Suprapubic skin (tissue), 4 donors: ENCODE measurements around the gene ZNF268. TPM values are rescaled to one million over a fixed set of nuclear protein-coding genes. Genes with fewer than 3 reads are reported as not detected.
"Not testable (repeated sequence)": the region's sequence is repeated elsewhere in the genome, so short reads cannot be mapped to it uniquely, and the experiment has no call there.

ENCODE experiments used
- DNase-seq, 2 donors: peaks; one replicate each; pipeline ENCODE4 v3.0.0-alpha.2; 2019; ENCODE audit warnings: low spot score in 2 of 2
- H3K27ac ChIP-seq: fragments of 200-600 bp; sonication (generic); one replicate; pipeline ENCODE4 v1.5.1; 2019
- H3K27me3 ChIP-seq: fragments of 200-600 bp; sonication (generic); one replicate; pipeline ENCODE4 v1.5.1; 2019
- H3K36me3 ChIP-seq: fragments of 200-600 bp; sonication (generic); one replicate; pipeline ENCODE4 v1.5.1; 2019
- H3K4me1 ChIP-seq: fragments of 200-600 bp; sonication (generic); one replicate; pipeline ENCODE4 v1.5.1; 2019
- H3K4me3 ChIP-seq: fragments of 200-600 bp; sonication (generic); one replicate; pipeline ENCODE4 v1.5.1; 2019; ENCODE audit warnings: mild to moderate bottlenecking
- H3K9me3 ChIP-seq: fragments of 200-600 bp; sonication (generic); one replicate; pipeline ENCODE4 v1.5.1; 2019
- EP300 ChIP-seq: sonication (generic); formaldehyde crosslinking; IDR thresholded peaks from one replicate; pipeline ENCODE4 v1.6.1; 2017; ENCODE audit warnings: antibody characterized with exemption
- POLR2A ChIP-seq, 2 donors: fragments of 450-650 bp; IDR thresholded peaks; one replicate each; pipeline ENCODE4 v1.6.1; 2017; ENCODE audit warnings: antibody characterized with exemption in 2 of 2, mild to moderate bottlenecking in 2 of 2, moderate library complexity in 2 of 2
- POLR2AphosphoS5 ChIP-seq, 3 donors: sonication (generic); formaldehyde crosslinking; IDR thresholded peaks; one replicate each; pipeline ENCODE4 v1.6.1; 2017; ENCODE audit warnings: antibody characterized with exemption in 3 of 3
- WGBS: methylation state at CpG from one replicate; pipeline ENCODE4 v1.1.5; 2018; 5-methylcytosine and 5-hydroxymethylcytosine counted together
- total RNA-seq, 4 donors: library from RNA; depleted of rRNA; stranded (reverse); fragments of >200 nt; gene quantifications; one replicate each; pipeline ENCODE4 v1.1.0, GENCODE V29; 2016
- TF ChIP-seq, protein P1 (sequence below), 2 donors: fragments of 200-600 bp in 1 of 2; fragments of 450-650 bp in 1 of 2; sonication (generic) in 1 of 2; IDR thresholded peaks; one replicate each; pipeline ENCODE4 v1.5.1; 2016 to 2019; ENCODE audit warnings: antibody characterized with exemption in 2 of 2, mild to moderate bottlenecking in 1 of 2, moderate library complexity in 1 of 2

Gene ZNF268
- total RNA-seq, 4 donors from 2014 or later, result 8.8 to 11.1 (median 11.0) TPM

DNA sequence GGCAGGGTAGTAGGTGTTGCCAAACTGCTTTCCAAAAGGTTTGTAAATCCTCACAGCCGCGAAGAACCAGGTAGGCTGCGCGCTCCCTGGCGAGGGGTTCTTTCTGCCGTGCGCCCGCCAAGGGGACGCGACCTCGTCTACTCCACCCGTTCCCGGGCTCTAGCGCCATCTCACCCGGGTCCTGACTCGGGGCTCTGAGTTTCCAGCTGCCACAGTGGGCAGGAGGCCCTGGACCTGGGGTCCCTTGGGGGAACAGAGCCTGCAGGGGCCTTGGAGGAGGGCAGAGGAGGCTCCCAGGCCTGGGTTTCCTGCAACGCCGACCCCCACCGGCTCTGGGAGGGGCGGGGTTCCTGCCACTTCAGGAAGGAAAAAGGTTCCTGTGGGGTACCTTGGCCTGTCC, 53.7 kb downstream of the ZNF268 start:
- 57% methylated on average over 18 of the region's 20 CpGs for WGBS
- TF ChIP-seq POLR2AphosphoS5 (IDR thresholded peaks at IDR 0.05) (no peak), EP300 (no peak), POLR2A (IDR thresholded peaks at IDR 0.05) (no peak)
- TF ChIP-seq, protein P1, sequence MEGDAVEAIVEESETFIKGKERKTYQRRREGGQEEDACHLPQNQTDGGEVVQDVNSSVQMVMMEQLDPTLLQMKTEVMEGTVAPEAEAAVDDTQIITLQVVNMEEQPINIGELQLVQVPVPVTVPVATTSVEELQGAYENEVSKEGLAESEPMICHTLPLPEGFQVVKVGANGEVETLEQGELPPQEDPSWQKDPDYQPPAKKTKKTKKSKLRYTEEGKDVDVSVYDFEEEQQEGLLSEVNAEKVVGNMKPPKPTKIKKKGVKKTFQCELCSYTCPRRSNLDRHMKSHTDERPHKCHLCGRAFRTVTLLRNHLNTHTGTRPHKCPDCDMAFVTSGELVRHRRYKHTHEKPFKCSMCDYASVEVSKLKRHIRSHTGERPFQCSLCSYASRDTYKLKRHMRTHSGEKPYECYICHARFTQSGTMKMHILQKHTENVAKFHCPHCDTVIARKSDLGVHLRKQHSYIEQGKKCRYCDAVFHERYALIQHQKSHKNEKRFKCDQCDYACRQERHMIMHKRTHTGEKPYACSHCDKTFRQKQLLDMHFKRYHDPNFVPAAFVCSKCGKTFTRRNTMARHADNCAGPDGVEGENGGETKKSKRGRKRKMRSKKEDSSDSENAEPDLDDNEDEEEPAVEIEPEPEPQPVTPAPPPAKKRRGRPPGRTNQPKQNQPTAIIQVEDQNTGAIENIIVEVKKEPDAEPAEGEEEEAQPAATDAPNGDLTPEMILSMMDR (IDR thresholded peaks at IDR 0.05), result no peak
- Histone ChIP-seq H3K36me3 (no peaks in the 10 kb centered on the region), H3K9me3 (peaks cover 26% of the 10 kb centered on the region), H3K27ac (no peak overlapping the region), H3K27me3 (peaks cover 3% of the 10 kb centered on the region), H3K4me3 (no peak overlapping the region), H3K4me1 (no peaks in the 10 kb centered on the region)
- DNase-seq, result peak in 1 of 2 donors; percentile 65

DNA sequence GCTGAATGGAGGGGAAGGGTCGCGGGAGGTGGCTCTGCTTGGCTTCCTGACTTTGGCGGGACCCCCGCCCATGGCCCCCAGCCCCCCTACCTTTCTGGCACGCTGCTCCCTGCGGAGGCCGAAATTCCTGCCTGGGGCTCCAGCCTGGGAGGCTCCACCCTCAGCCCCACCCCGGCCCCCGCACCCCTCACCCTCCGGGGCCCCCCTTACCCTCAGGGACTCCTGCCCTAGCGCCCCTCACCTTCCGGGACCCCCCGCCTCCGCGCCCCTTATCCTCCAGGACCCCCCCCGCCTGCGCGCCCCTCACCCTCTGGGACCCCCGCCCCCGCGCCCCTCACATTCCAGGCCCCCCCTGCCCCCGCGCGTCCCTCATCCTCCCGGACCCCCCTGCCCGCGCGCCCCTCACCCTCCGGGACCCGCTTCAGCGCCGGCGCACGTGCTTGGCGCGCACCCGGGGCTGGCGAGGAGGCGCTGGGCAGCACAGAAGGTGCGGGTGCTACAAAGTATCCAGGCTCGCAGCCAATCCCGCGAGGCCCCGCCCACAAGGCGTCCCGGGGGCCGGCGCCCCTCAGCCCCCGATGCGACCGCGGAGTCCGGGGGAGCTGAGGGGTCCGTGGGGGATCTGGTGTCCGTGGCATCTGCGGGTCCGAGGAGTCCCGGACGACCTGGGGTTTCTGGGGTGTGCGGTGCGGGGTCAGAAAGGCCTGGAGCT, 54.3 kb downstream of the ZNF268 start, which contains the start of gene ANHX:
Gene ANHX (minus strand): TSS at position 477 of the 712 bp plus-strand sequence. CDS start 1,521 bp downstream, outside the sequence.
- no peak within 1 kb of the TSS for H3K27ac ChIP-seq
- 56% methylated on average over 8 of the region's 61 CpGs for WGBS
- H3K27me3 ChIP-seq, result peaks cover 3% of the 10 kb centered on the region
- no peak within 1 kb of the TSS for H3K4me3 ChIP-seq
- TF ChIP-seq POLR2AphosphoS5 (IDR thresholded peaks at IDR 0.05), result no peak
- TF ChIP-seq, protein P1 (IDR thresholded peaks at IDR 0.05), result no peak
- TF ChIP-seq EP300, result no peak
- no peak for TF ChIP-seq POLR2A (IDR thresholded peaks at IDR 0.05)
- no peak for DNase-seq
- H3K9me3 ChIP-seq, result peaks cover 26% of the 10 kb centered on the region
- no peaks in the 10 kb centered on the region for H3K4me1 ChIP-seq
- no peaks in the 10 kb centered on the region for H3K36me3 ChIP-seq

- H3K36me3 ChIP-seq, result no peaks in the 10 kb centered on the region
- DNase-seq, result no peak
- H3K4me1 ChIP-seq, result no peaks in the 10 kb centered on the region
- peaks cover 3% of the 10 kb centered on the region for H3K27me3 ChIP-seq
- peaks cover 26% of the 10 kb centered on the region for H3K9me3 ChIP-seq
- no peak overlapping the region for H3K27ac ChIP-seq
- WGBS, result 76% methylated on average over 6 of the region's 44 CpGs
- no peak overlapping the region for H3K4me3 ChIP-seq
- TF ChIP-seq EP300, result no peak
- TF ChIP-seq POLR2A (IDR thresholded peaks at IDR 0.05), result no peak
- TF ChIP-seq, protein P1 (IDR thresholded peaks at IDR 0.05), result no peak
- no peak for TF ChIP-seq POLR2AphosphoS5 (IDR thresholded peaks at IDR 0.05)
These were observed 54.8 kb downstream of the ZNF268 start for GRCh38 chr12:133236144-133236543.

DNA sequence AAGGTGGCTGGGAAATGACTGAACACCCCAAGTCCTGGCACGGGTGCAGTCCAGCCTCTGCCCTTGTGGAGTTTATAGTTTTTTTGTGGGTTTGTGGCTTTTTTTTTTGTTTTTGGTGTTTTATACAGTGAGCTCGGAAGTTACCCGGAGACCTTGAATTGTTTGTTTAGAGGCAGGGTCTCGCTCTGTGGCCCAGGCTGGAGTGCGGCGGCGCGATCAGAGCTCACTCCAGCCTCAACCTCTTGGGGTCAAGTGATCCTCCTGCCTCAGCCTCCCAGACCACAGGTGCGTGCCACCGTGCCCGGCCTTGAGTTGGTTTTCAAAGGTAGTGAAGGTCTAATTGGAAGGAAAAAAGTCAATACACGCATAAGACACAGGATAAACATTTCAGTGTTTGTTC, 55.3 kb downstream of the ZNF268 start:
- no peak for TF ChIP-seq POLR2A (IDR thresholded peaks at IDR 0.05)
- TF ChIP-seq EP300, result no peak
- TF ChIP-seq, protein P1 (IDR thresholded peaks at IDR 0.05), result no peak
- no peak for TF ChIP-seq POLR2AphosphoS5 (IDR thresholded peaks at IDR 0.05)
- 93% methylated on average over 12 of the region's 12 CpGs for WGBS
- no peak for DNase-seq
- Histone ChIP-seq H3K27ac (no peak overlapping the region), H3K36me3 (no peaks in the 10 kb centered on the region), H3K9me3 (peaks cover 28% of the 10 kb centered on the region), H3K4me3 (no peak overlapping the region), H3K27me3 (peaks cover 3% of the 10 kb centered on the region), H3K4me1 (no peaks in the 10 kb centered on the region)

GRCh38 chr12:133251732-133252131, 70.4 kb downstream of the ZNF268 start:
- no peaks in the 10 kb centered on the region for H3K36me3 ChIP-seq
- TF ChIP-seq POLR2AphosphoS5 (IDR thresholded peaks at IDR 0.05) (no peak), EP300 (no peak)
- TF ChIP-seq, protein P1 (IDR thresholded peaks at IDR 0.05), result no peak
- H3K27ac ChIP-seq, result no peak overlapping the region
- H3K9me3 ChIP-seq, result no peaks in the 10 kb centered on the region
- DNase-seq, result peak in 1 of 2 donors; percentile 50
- no peaks in the 10 kb centered on the region for H3K4me1 ChIP-seq
- WGBS, result 69% methylated on average over 6 of the region's 6 CpGs
- H3K4me3 ChIP-seq, result no peak overlapping the region
- H3K27me3 ChIP-seq, result no peaks in the 10 kb centered on the region

DNA sequence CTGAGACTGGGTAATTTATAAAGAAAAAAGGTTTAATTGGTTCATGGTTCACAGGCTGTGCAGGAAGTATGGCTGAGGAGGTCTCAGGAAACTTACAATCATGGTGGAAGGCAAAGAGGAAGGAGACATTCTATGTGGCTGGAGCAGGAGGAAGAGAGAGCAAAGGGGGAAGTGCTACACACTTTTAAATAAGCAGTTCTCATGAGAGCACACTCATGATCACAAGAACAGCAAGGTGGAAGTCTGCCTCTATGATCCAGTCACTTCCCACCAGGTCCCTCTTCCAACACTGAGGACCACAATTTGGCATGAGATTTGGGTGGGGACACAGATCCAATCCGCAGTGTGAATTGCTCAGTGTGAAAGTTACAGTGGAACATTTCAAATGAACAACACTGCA, 74.5 kb downstream of the ZNF268 start:
- not testable (repeated sequence) for H3K27me3 ChIP-seq, DNase-seq, H3K4me3 ChIP-seq, H3K27ac ChIP-seq, H3K9me3 ChIP-seq, H3K4me1 ChIP-seq, H3K36me3 ChIP-seq
- 45% methylated on average over 1 of the region's 1 CpG for WGBS
